Measurements from ENCODE around the gene ACOX2. TPM values are rescaled to one million over a fixed set of nuclear protein-coding genes. Genes with fewer than 3 reads are reported as not detected.

ACOX2 gene
- total RNA-seq, 1 experiment from 2014 or later: 10.8 TPM

DNA sequence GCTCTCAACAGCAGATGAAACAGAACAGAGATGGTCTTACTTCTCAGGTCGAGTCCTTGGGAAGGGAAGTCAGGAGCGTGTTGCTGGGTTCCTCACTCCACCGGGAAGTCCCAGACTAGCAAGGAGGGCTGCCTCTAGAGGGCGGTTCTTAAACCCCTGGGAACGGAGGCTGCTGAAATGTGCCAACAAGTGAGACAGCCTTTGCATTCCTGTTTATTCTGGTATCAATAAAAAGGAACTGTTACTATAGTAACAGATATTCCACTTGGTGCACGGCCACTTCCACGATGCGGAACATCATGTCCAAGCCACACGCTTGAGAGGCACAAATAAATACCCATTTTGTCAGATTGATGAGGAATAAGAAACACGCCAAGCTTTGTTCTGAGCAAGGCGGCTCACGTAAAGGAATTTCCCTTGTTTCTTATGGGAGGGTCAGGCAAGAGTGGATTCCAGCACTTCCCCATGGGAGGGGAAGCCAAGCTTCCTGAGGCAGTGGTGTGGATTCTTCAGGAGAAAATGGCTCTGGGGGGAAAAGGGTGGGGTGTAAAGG lies 40.4 kb upstream of the ACOX2 start, which contains the start of gene FAM107A:
Gene FAM107A, minus strand, starts transcription at position 123 of the 553 bp plus-strand sequence. CDS start 7,531 bp downstream, outside the sequence.
- POLR2A ChIA-PET (ENCODE audit: unreplicated experiment): interaction anchor here (0.7 kb wide), 1 partner anchor 53 kb away, joined by 11 read pairs; no protein-coding TSS in a partner anchor
- no peak within 1 kb of the TSS for H2AFZ ChIP-seq (ENCODE audit: low read length)

GRCh38 chr3:58576716-58577115 lies 39.7 kb upstream of the ACOX2 start:
- CTCF ChIA-PET: no interaction called here
- H3K9me3 ChIP-seq (ENCODE audit: low read length): no peaks in the 10 kb centered on the region
- ATAC-seq (no peak), DNase-seq (no peak)
- no TSS peak for BruUV-seq (replicated peaks)
- no peak overlapping the region for H3K9ac ChIP-seq (ENCODE audit: low read length)
- H2AFZ ChIP-seq (ENCODE audit: low read length): no peak overlapping the region
- no peaks in the 10 kb centered on the region for H3K9me2 ChIP-seq (replicated peaks; ENCODE audit: low read length)
- H3K36me3 ChIP-seq (ENCODE audit: low read depth, low read length): no peaks in the 10 kb centered on the region
- POLR2A ChIA-PET (ENCODE audit: unreplicated experiment): no interaction called here
- no peaks in the 10 kb centered on the region for H3F3A ChIP-seq (ENCODE audit: low read length, unreplicated experiment)
- H3K27ac ChIP-seq (ENCODE audit: low read length): no peak overlapping the region
- TF ChIP-seq, protein P1, sequence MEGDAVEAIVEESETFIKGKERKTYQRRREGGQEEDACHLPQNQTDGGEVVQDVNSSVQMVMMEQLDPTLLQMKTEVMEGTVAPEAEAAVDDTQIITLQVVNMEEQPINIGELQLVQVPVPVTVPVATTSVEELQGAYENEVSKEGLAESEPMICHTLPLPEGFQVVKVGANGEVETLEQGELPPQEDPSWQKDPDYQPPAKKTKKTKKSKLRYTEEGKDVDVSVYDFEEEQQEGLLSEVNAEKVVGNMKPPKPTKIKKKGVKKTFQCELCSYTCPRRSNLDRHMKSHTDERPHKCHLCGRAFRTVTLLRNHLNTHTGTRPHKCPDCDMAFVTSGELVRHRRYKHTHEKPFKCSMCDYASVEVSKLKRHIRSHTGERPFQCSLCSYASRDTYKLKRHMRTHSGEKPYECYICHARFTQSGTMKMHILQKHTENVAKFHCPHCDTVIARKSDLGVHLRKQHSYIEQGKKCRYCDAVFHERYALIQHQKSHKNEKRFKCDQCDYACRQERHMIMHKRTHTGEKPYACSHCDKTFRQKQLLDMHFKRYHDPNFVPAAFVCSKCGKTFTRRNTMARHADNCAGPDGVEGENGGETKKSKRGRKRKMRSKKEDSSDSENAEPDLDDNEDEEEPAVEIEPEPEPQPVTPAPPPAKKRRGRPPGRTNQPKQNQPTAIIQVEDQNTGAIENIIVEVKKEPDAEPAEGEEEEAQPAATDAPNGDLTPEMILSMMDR (conservative IDR thresholded peaks at IDR 0.05; ENCODE audit: low read depth, low read length): no peak
- TF ChIP-seq EZH2phosphoT487 (IDR thresholded peaks at IDR 0.05; ENCODE audit: borderline replicate concordance, low read length) (no peak), EZH2 (IDR thresholded peaks at IDR 0.05; ENCODE audit: low read length, unreplicated experiment) (no peak)
- no peaks in the 10 kb centered on the region for H4K20me1 ChIP-seq (ENCODE audit: low read length)
- intact Hi-C loops (cut with micrococcal nuclease): no loop called here
- no peaks in the 10 kb centered on the region for H3K79me2 ChIP-seq (ENCODE audit: low read length)
- H3K4me1 ChIP-seq (ENCODE audit: insufficient read depth, low read length): no peaks in the 10 kb centered on the region
- H3K4me3 ChIP-seq (ENCODE audit: low read length): no peak overlapping the region
- H3K27me3 ChIP-seq (ENCODE audit: low read length): no peaks in the 10 kb centered on the region
- no peak overlapping the region for H3K4me2 ChIP-seq (ENCODE audit: low read length)

More for the DNA sequence above, 40.4 kb upstream of the ACOX2 start, which contains the start of gene FAM107A:
- no peaks in the 10 kb centered on the region for H3K27me3 ChIP-seq (ENCODE audit: low read length)
- no peak within 1 kb of the TSS for H3K4me2 ChIP-seq (ENCODE audit: low read length)
- no peaks in the 10 kb centered on the region for H3K36me3 ChIP-seq (ENCODE audit: low read depth, low read length)
- DNase-seq (peak; percentile 33), ATAC-seq (peak; percentile 70)
- TF ChIP-seq EZH2phosphoT487 (IDR thresholded peaks at IDR 0.05; ENCODE audit: borderline replicate concordance, low read length) (no peak), EZH2 (IDR thresholded peaks at IDR 0.05; ENCODE audit: low read length, unreplicated experiment) (no peak)
- TF ChIP-seq, protein P1 (conservative IDR thresholded peaks at IDR 0.05; ENCODE audit: low read depth, low read length): peak; percentile 39; the same call in 1 of the 2 replicates
- H3K9ac ChIP-seq (ENCODE audit: low read length): no peak within 1 kb of the TSS
- BruUV-seq (replicated peaks): no TSS peak
- no peak within 1 kb of the TSS for H3K27ac ChIP-seq (ENCODE audit: low read length)
- H3F3A ChIP-seq (ENCODE audit: low read length, unreplicated experiment): no peaks in the 10 kb centered on the region
- no peaks in the 10 kb centered on the region for H3K79me2 ChIP-seq (ENCODE audit: low read length)
- CTCF ChIA-PET: no interaction called here
- intact Hi-C loops (cut with micrococcal nuclease): no loop called here
- H3K9me2 ChIP-seq (replicated peaks; ENCODE audit: low read length): no peaks in the 10 kb centered on the region
- H3K4me3 ChIP-seq (ENCODE audit: low read length): no peak within 1 kb of the TSS
- no peaks in the 10 kb centered on the region for H4K20me1 ChIP-seq (ENCODE audit: low read length)
- no peaks in the 10 kb centered on the region for H3K9me3 ChIP-seq (ENCODE audit: low read length)
- no peaks in the 10 kb centered on the region for H3K4me1 ChIP-seq (ENCODE audit: insufficient read depth, low read length)

DNA sequence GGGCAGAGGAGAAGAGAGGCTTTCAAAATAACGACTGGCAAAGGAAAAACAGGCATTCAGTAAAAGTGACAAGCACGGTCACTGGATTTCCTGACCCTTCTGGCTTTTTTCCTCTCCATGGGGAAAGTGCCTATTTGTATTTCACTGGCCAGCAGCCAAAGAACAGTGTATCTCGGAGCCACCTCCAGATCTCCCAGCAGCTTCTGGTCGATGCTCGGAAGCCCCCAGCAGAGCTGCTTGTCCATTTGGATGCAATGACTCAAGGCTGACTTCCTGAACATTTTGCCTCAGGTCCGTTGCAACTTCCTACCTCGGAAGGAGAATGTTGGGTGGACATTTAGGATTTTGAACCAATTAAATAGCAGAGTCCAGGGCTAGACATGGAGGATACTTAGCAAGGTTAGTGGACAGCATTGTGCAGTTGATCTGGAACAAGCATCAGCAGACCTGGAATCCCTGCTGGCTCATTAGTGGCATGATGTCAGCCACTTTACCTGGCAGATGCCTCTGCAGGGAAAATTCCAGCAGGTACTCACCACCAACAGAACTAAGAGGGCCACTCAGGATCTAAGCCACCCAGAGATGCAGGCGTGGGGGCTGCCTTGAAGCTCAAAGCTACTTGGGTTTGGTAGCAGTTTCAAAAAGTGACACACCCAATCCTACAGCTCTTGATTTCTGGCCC lies 39.1 kb upstream of the ACOX2 start:
- Histone ChIP-seq H3K79me2 (ENCODE audit: low read length) (no peaks in the 10 kb centered on the region), H3K4me1 (ENCODE audit: insufficient read depth, low read length) (no peaks in the 10 kb centered on the region), H3K36me3 (ENCODE audit: low read depth, low read length) (no peaks in the 10 kb centered on the region), H3K9ac (ENCODE audit: low read length) (no peak overlapping the region), H3K4me3 (ENCODE audit: low read length) (no peak overlapping the region), H3K27ac (ENCODE audit: low read length) (no peak overlapping the region), H3K9me2 (replicated peaks; ENCODE audit: low read length) (no peaks in the 10 kb centered on the region), H3K27me3 (ENCODE audit: low read length) (no peaks in the 10 kb centered on the region), H3K9me3 (ENCODE audit: low read length) (no peaks in the 10 kb centered on the region), H2AFZ (ENCODE audit: low read length) (no peak overlapping the region), H3F3A (ENCODE audit: low read length, unreplicated experiment) (no peaks in the 10 kb centered on the region), H4K20me1 (ENCODE audit: low read length) (no peaks in the 10 kb centered on the region), H3K4me2 (ENCODE audit: low read length) (no peak overlapping the region)
- DNase-seq (no peak), ATAC-seq (peak; percentile 14; the same call in 1 of the 2 replicates)
- no peak for TF ChIP-seq EZH2 (IDR thresholded peaks at IDR 0.05; ENCODE audit: low read length, unreplicated experiment)
- TF ChIP-seq, protein P1 (conservative IDR thresholded peaks at IDR 0.05; ENCODE audit: low read depth, low read length): no peak
- TF ChIP-seq EZH2phosphoT487 (IDR thresholded peaks at IDR 0.05; ENCODE audit: borderline replicate concordance, low read length): no peak
- ChIA-PET POLR2A (ENCODE audit: unreplicated experiment) (no interaction called here), CTCF (no interaction called here)
- BruUV-seq (replicated peaks): no TSS peak
- intact Hi-C loops (cut with micrococcal nuclease): no loop called here
